PC-3 (cell line): ENCODE data around the gene ZNF76. TPM values are rescaled to one million over a fixed set of nuclear protein-coding genes. Genes with fewer than 3 reads are reported as not detected.

Experiments
- ATAC-seq: fragments of 200-7000 bp; cut with Tn5 transposase; 2 replicates; pipeline ENCODE4 v1.9.1; 2020; ENCODE audit warnings: mild to moderate bottlenecking, moderate library complexity
- BruUV-seq: library from RNA; stranded (reverse); fragments of 400-500 nt; replicated peaks from 2 replicates; lab custom pipeline; 2021; lab: Mats Ljungman, UMichigan
- CTCF ChIA-PET: fragments of 300-600 bp; sonication (Branson Sonifier 250); formaldehyde crosslinking; loops from one replicate; lab custom pipeline; 2022; ENCODE audit warnings: antibody characterized with exemption; lab: Charles Lee
- POLR2A ChIA-PET: fragments of 300-600 bp; sonication (Branson Sonifier 250); formaldehyde crosslinking; loops from one replicate; lab custom pipeline; 2022; ENCODE audit warnings: antibody characterized with exemption; ENCODE audit not compliant: unreplicated experiment; lab: Charles Lee
- DNase-seq: peaks from one replicate; pipeline ENCODE4 v3.0.0-alpha.2; 2015
- H2AFZ ChIP-seq: fragments of 300-600 bp; sonication (generic); 2 replicates; pipeline ENCODE4 v1.6.0; 2016; ENCODE audit warnings: antibody characterized with exemption, low read length
- H3F3A ChIP-seq: fragments of 300-600 bp; sonication (generic); one replicate; pipeline ENCODE4 v1.6.0; 2017; ENCODE audit warnings: antibody characterized with exemption, low read length, control low read depth, mild to moderate bottlenecking; ENCODE audit not compliant: unreplicated experiment
- H3K27ac ChIP-seq: fragments of 300-600 bp; sonication (generic); 2 replicates; pipeline ENCODE4 v1.5.1; 2016; ENCODE audit warnings: mild to moderate bottlenecking, low read length
- H3K27me3 ChIP-seq: fragments of 300-600 bp; sonication (generic); 2 replicates; pipeline ENCODE4 v1.6.1; 2016; ENCODE audit warnings: low read length, mixed read lengths
- H3K36me3 ChIP-seq: fragments of 300-600 bp; sonication (generic); 2 replicates; pipeline ENCODE4 v1.6.1; 2016; ENCODE audit warnings: low read depth, mixed run types, low read length, mixed read lengths
- H3K4me1 ChIP-seq: fragments of 300-600 bp; sonication (generic); 2 replicates; pipeline ENCODE4 v1.5.1; 2016; ENCODE audit warnings: low read length; ENCODE audit not compliant: insufficient read depth
- H3K4me2 ChIP-seq: fragments of 300-600 bp; sonication (generic); 2 replicates; pipeline ENCODE4 v1.6.0; 2016; ENCODE audit warnings: low read length
- H3K4me3 ChIP-seq: fragments of 300-600 bp; sonication (generic); 2 replicates; pipeline ENCODE4 v1.5.1; 2016; ENCODE audit warnings: mild to moderate bottlenecking, low read length, mixed read lengths
- H3K79me2 ChIP-seq: fragments of 300-600 bp; sonication (generic); 2 replicates; pipeline ENCODE4 v1.6.1; 2017; ENCODE audit warnings: low read length, mixed read lengths
- H3K9ac ChIP-seq: fragments of 300-600 bp; sonication (generic); 2 replicates; pipeline ENCODE4 v1.6.0; 2016; ENCODE audit warnings: mild to moderate bottlenecking, low read length
- H3K9me2 ChIP-seq: fragments of 300-600 bp; sonication (generic); replicated peaks from 2 replicates; pipeline ENCODE4 v1.6.1; 2016; ENCODE audit warnings: mixed run types, low read length, mixed read lengths
- H3K9me3 ChIP-seq: fragments of 300-600 bp; sonication (generic); 2 replicates; pipeline ENCODE4 v1.6.1; 2016; ENCODE audit warnings: low read length, mixed read lengths
- H4K20me1 ChIP-seq: fragments of 300-600 bp; sonication (generic); 2 replicates; pipeline ENCODE4 v1.6.1; 2016; ENCODE audit warnings: low read length, mixed read lengths
- CTCF ChIP-seq: fragments of 300-600 bp; sonication (generic); conservative IDR thresholded peaks from 2 replicates; pipeline ENCODE4 v1.5.1; 2017; ENCODE audit warnings: antibody characterized with exemption, low read depth, mild to moderate bottlenecking, low read length
- EZH2 ChIP-seq: fragments of 300-600 bp; sonication (generic); IDR thresholded peaks from one replicate; pipeline ENCODE4 v1.6.1; 2017; ENCODE audit warnings: antibody characterized with exemption, mild to moderate bottlenecking, low read length; ENCODE audit not compliant: unreplicated experiment
- EZH2phosphoT487 ChIP-seq: fragments of 300-600 bp; sonication (generic); IDR thresholded peaks from 2 replicates; pipeline ENCODE4 v1.6.1; 2018; ENCODE audit warnings: mild to moderate bottlenecking, antibody characterized with exemption, low read length, borderline replicate concordance
- intact Hi-C: fragments of 100-400 bp; cut with micrococcal nuclease; formaldehyde crosslinking; loops from 2 replicates; pipeline ENCODE4 v1.9.0; 2023
- total RNA-seq: library from RNA; depleted of rRNA; stranded (reverse); fragments of >200 nt; gene quantifications from 2 replicates; pipeline ENCODE4 v1.2.3, GENCODE V29; 2014

ZNF76 gene
- total RNA-seq, 1 experiment from 2014 or later = 20.8 TPM

GRCh38 chr6:35292494-35292893, 33.0 kb downstream of the ZNF76 start:
- H3K79me2 ChIP-seq = no peaks in the 10 kb centered on the region
- no peak overlapping the region for H3K9ac ChIP-seq
- no peak overlapping the region for H3K4me2 ChIP-seq
- no peak for TF ChIP-seq CTCF
- no peak for TF ChIP-seq EZH2
- no peak for TF ChIP-seq EZH2phosphoT487
- no peak overlapping the region for H2AFZ ChIP-seq
- H4K20me1 ChIP-seq = no peaks in the 10 kb centered on the region
- POLR2A ChIA-PET = no interaction called here
- peaks cover 6% of the 10 kb centered on the region; the same call in 1 of the 2 replicates for H3K36me3 ChIP-seq
- no TSS peak for BruUV-seq
- no peaks in the 10 kb centered on the region for H3F3A ChIP-seq
- H3K27ac ChIP-seq = no peak overlapping the region
- H3K9me2 ChIP-seq = no peaks in the 10 kb centered on the region
- ATAC-seq (no peak), DNase-seq (no peak)
- CTCF ChIA-PET = no interaction called here
- H3K4me3 ChIP-seq = no peak overlapping the region
- no peaks in the 10 kb centered on the region for H3K9me3 ChIP-seq
- intact Hi-C loops = no loop called here
- peaks cover 5% of the 10 kb centered on the region for H3K4me1 ChIP-seq
- no peaks in the 10 kb centered on the region for H3K27me3 ChIP-seq

GRCh38 chr6:35293681-35294080, 34.1 kb downstream of the ZNF76 start:
- BruUV-seq = no TSS peak
- Histone ChIP-seq H3K27me3 (no peaks in the 10 kb centered on the region), H2AFZ (no peak overlapping the region), H3K4me1 (peaks cover 15% of the 10 kb centered on the region), H3K9me2 (no peaks in the 10 kb centered on the region), H3K4me3 (no peak overlapping the region), H3K4me2 (no peak overlapping the region), H3K36me3 (no peaks in the 10 kb centered on the region; the same call in 1 of the 2 replicates), H3K27ac (no peak overlapping the region), H3K9me3 (no peaks in the 10 kb centered on the region), H3K9ac (no peak overlapping the region), H3F3A (no peaks in the 10 kb centered on the region), H3K79me2 (peaks cover 9% of the 10 kb centered on the region), H4K20me1 (no peaks in the 10 kb centered on the region)
- no peak for DNase-seq
- ChIA-PET POLR2A (no interaction called here), CTCF (interaction anchor here (0.6 kb wide), 3 partner anchors 55 to 586 kb away, joined by 3 to 5 read pairs (median 3); no protein-coding TSS in a partner anchor)
- intact Hi-C loops = no loop called here
- TF ChIP-seq CTCF = no peak
- no peak for TF ChIP-seq EZH2
- TF ChIP-seq EZH2phosphoT487 = no peak
- no peak for ATAC-seq

GRCh38 chr6:35294308-35294945, 34.9 kb downstream of the ZNF76 start:
- CTCF ChIA-PET = interaction anchor here (0.6 kb wide), 1 partner anchor 587 kb away, joined by 3 read pairs; no protein-coding TSS in a partner anchor
- H3K4me1 ChIP-seq = peaks cover 18% of the 10 kb centered on the region
- no peaks in the 10 kb centered on the region for H3K9me2 ChIP-seq
- DNase-seq (peak; percentile 76), ATAC-seq (peak; percentile 50)
- no peak overlapping the region for H3K27ac ChIP-seq
- H3K36me3 ChIP-seq = no peaks in the 10 kb centered on the region; the same call in 1 of the 2 replicates
- POLR2A ChIA-PET = no interaction called here
- no peak overlapping the region for H3K4me2 ChIP-seq
- H3K79me2 ChIP-seq = peaks cover 16% of the 10 kb centered on the region
- H3K27me3 ChIP-seq = no peaks in the 10 kb centered on the region
- no TSS peak for BruUV-seq
- H3K9me3 ChIP-seq = no peaks in the 10 kb centered on the region
- TF ChIP-seq EZH2 (no peak), CTCF (peak; percentile 89)
- no peaks in the 10 kb centered on the region for H3F3A ChIP-seq
- H4K20me1 ChIP-seq = no peaks in the 10 kb centered on the region
- intact Hi-C loops = no loop called here
- no peak overlapping the region for H3K9ac ChIP-seq
- no peak overlapping the region for H2AFZ ChIP-seq
- no peak overlapping the region for H3K4me3 ChIP-seq
